H1 (cell line): ENCODE data around the gene EIF4E3. TPM values are rescaled to one million over a fixed set of nuclear protein-coding genes. Genes with fewer than 3 reads are reported as not detected.

Source experiments
- CTCF ChIA-PET: fragments of 300-600 bp; sonication (Branson Sonifier 250); formaldehyde crosslinking; loops from one replicate; lab custom pipeline; 2021; ENCODE audit not compliant: partially characterized antibody; lab: Charles Lee
- POLR2A ChIA-PET: fragments of 300-600 bp; sonication (Branson Sonifier 250); formaldehyde crosslinking; loops from one replicate; lab custom pipeline; 2021; ENCODE audit warnings: inconsistent platforms; ENCODE audit not compliant: partially characterized antibody; lab: Charles Lee
- DNase-seq, 2 experiments: peaks; one replicate each; pipeline versions ENCODE4 v3.0.0 to v3.0.0-alpha.2; 2010 to 2022; ENCODE audit warnings: low spot score in 2 of 2, low read depth in 1 of 2, mixed read lengths in 1 of 2
- FAIRE-seq: peaks from 2 replicates; lab custom pipeline; 2011; peaks lifted over from hg19 to GRCh38; lab: Jason Lieb, UNC
- H2AFZ ChIP-seq: 2 replicates; pipeline ENCODE4 v1.8.1; 2012; ENCODE audit warnings: low read length, inconsistent platforms
- H2AK5ac ChIP-seq: 2 replicates; pipeline ENCODE4 v1.6.1; 2013; ENCODE audit warnings: low read depth, low read length
- H2BK120ac ChIP-seq: replicated peaks from 2 replicates; pipeline ENCODE3; 2013; ENCODE audit warnings: low read depth, low read length, inconsistent platforms
- H2BK12ac ChIP-seq: 2 replicates; pipeline ENCODE4 v1.6.1; 2013; ENCODE audit warnings: low read depth, low read length
- H2BK15ac ChIP-seq: 2 replicates; pipeline ENCODE4 v1.6.1; 2013; ENCODE audit warnings: low read length
- H2BK20ac ChIP-seq: 2 replicates; pipeline ENCODE4 v1.6.1; 2013; ENCODE audit warnings: low read length
- H2BK5ac ChIP-seq: 2 replicates; pipeline ENCODE4 v1.6.1; 2013; ENCODE audit warnings: low read depth, low read length
- H3K14ac ChIP-seq: 2 replicates; pipeline ENCODE4 v1.6.1; 2013; ENCODE audit warnings: inconsistent platforms; ENCODE audit not compliant: insufficient read length
- H3K18ac ChIP-seq: 2 replicates; pipeline ENCODE4 v1.6.1; 2013; ENCODE audit warnings: low read length; ENCODE audit errors: extremely low read depth
- H3K23ac ChIP-seq: 2 replicates; pipeline ENCODE4 v1.6.1; 2013; ENCODE audit warnings: inconsistent platforms; ENCODE audit not compliant: insufficient read length
- H3K23me2 ChIP-seq: 2 replicates; pipeline ENCODE4 v1.6.1; 2013; ENCODE audit warnings: low read depth, low read length
- H3K27ac ChIP-seq: 2 replicates; pipeline ENCODE4 v1.6.1; 2011; ENCODE audit warnings: low read depth, low read length, inconsistent platforms
- H3K27me3 ChIP-seq, 4 experiments: replicated peaks in 1 of 4; 1 replicate in 1 of 4; 2 replicates in 3 of 4; pipeline versions ENCODE4 v1.6.1 to v1.8.1; 2011 to 2013; ENCODE audit warnings: low read length in 3 of 4, mild to moderate bottlenecking in 3 of 4, inconsistent platforms in 2 of 4, mixed read lengths in 2 of 4, moderate library complexity in 1 of 4; ENCODE audit not compliant: control insufficient read depth in 3 of 4, insufficient read depth in 3 of 4; ENCODE audit errors: extremely low read depth in 1 of 4
- H3K36me3 ChIP-seq, 4 experiments: 2 replicates each; pipeline versions ENCODE4 v1.6.1 to v1.8.1; 2011 to 2013; ENCODE audit warnings: mild to moderate bottlenecking in 4 of 4, low read length in 3 of 4, moderate library complexity in 2 of 4, control low read depth in 1 of 4, inconsistent platforms in 1 of 4; ENCODE audit not compliant: insufficient read depth in 4 of 4, control insufficient read depth in 2 of 4
- H3K4ac ChIP-seq: replicated peaks from 2 replicates; pipeline ENCODE3; 2013; ENCODE audit warnings: low read length, low read depth, mixed read lengths, inconsistent platforms; ENCODE audit not compliant: insufficient read length
- H3K4me1 ChIP-seq, 4 experiments: replicated peaks in 1 of 4; 1 replicate in 1 of 4; 2 replicates in 3 of 4; pipeline versions ENCODE4 v1.6.1 to v1.8.1; 2011 to 2013; ENCODE audit warnings: low read length in 3 of 4, inconsistent platforms in 2 of 4, mixed read lengths in 1 of 4; ENCODE audit not compliant: insufficient read depth in 4 of 4, control insufficient read depth in 3 of 4
- H3K4me2 ChIP-seq, 2 experiments: 2 replicates each; pipeline versions ENCODE4 v1.6.1 to v1.8.1; 2011 to 2013; ENCODE audit warnings: low read depth in 2 of 2, low read length in 2 of 2, control low read depth in 1 of 2, inconsistent platforms in 1 of 2, mild to moderate bottlenecking in 1 of 2; ENCODE audit not compliant: insufficient read depth in 1 of 2
- H3K4me3 ChIP-seq, 4 experiments: fragments of 200-600, 300-600 bp in 1 of 4; sonication (generic), shearing (Covaris generic), sonication (Bioruptor Twin) in 1 of 4; 2 replicates each; pipeline versions ENCODE4 v1.5.1 to v1.8.1; 2011 to 2016; ENCODE audit warnings: low read length in 4 of 4, low read depth in 3 of 4, control low read depth in 2 of 4, inconsistent platforms in 2 of 4, mild to moderate bottlenecking in 2 of 4, mixed read lengths in 1 of 4, moderate library complexity in 1 of 4; ENCODE audit not compliant: insufficient read depth in 2 of 4; ENCODE audit errors: extremely low read depth in 1 of 4
- H3K56ac ChIP-seq: replicated peaks from 2 replicates; pipeline ENCODE3; 2013; ENCODE audit warnings: low read depth, mild to moderate bottlenecking, mixed read lengths, low read length, inconsistent platforms; ENCODE audit not compliant: insufficient read length
- H3K79me1 ChIP-seq: 2 replicates; pipeline ENCODE4 v1.6.1; 2013; ENCODE audit warnings: low read depth, low read length, control low read depth
- H3K79me2 ChIP-seq, 2 experiments: 2 replicates each; pipeline versions ENCODE4 v1.6.1 to v1.8.1; 2012 to 2013; ENCODE audit warnings: low read length in 2 of 2, mild to moderate bottlenecking in 2 of 2, inconsistent platforms in 1 of 2; ENCODE audit not compliant: insufficient read depth in 2 of 2, control insufficient read depth in 1 of 2
- H3K9ac ChIP-seq, 4 experiments: replicated peaks in 1 of 4; 1 replicate in 1 of 4; 2 replicates in 3 of 4; pipeline versions ENCODE4 v1.6.1 to v1.8.1; 2011 to 2013; ENCODE audit warnings: low read depth in 3 of 4, low read length in 3 of 4, control low read depth in 2 of 4, mild to moderate bottlenecking in 2 of 4, moderate library complexity in 2 of 4, inconsistent platforms in 1 of 4; ENCODE audit errors: extremely low read depth in 1 of 4
- H3K9me3 ChIP-seq, 2 experiments: 2 replicates each; pipeline versions ENCODE4 v1.6.1 to v1.8.1; 2012 to 2013; ENCODE audit warnings: mild to moderate bottlenecking in 2 of 2, moderate library complexity in 2 of 2, control low read depth in 1 of 2, inconsistent platforms in 1 of 2, low read depth in 1 of 2, low read length in 1 of 2, mixed read lengths in 1 of 2; ENCODE audit not compliant: insufficient read depth in 2 of 2
- H4K20me1 ChIP-seq, 2 experiments: replicated peaks in 1 of 2; 2 replicates each; pipeline versions ENCODE3 to v1.8.1; 2011 to 2013; ENCODE audit warnings: inconsistent platforms in 2 of 2, low read length in 2 of 2, mild to moderate bottlenecking in 1 of 2; ENCODE audit not compliant: insufficient read depth in 2 of 2, control insufficient read depth in 1 of 2
- H4K5ac ChIP-seq: 2 replicates; pipeline ENCODE4 v1.6.1; 2013; ENCODE audit warnings: low read length, low read depth, mixed read lengths, inconsistent platforms; ENCODE audit not compliant: insufficient read length
- H4K8ac ChIP-seq: 2 replicates; pipeline ENCODE4 v1.8.0; 2013; ENCODE audit warnings: mild to moderate bottlenecking, moderate library complexity, low read length, inconsistent platforms; ENCODE audit not compliant: insufficient read depth; ENCODE audit errors: extremely low read depth
- H4K91ac ChIP-seq: replicated peaks from 2 replicates; pipeline ENCODE3; 2013; ENCODE audit warnings: low read length, mixed read lengths, inconsistent platforms; ENCODE audit not compliant: insufficient read length
- ATF2 ChIP-seq: IDR thresholded peaks from 2 replicates; pipeline ENCODE4 v1.6.1; 2012; ENCODE audit warnings: low read length, inconsistent platforms
- CREB1 ChIP-seq: IDR thresholded peaks from 2 replicates; pipeline ENCODE4 v1.6.1; 2012; ENCODE audit warnings: inconsistent platforms
- KDM5A ChIP-seq: fragments of 200-600 bp; IDR thresholded peaks from 2 replicates; pipeline ENCODE4 v1.7.1; 2012; ENCODE audit warnings: mild to moderate bottlenecking, low read length, inconsistent platforms, mixed read lengths
- NANOG ChIP-seq: IDR thresholded peaks from 2 replicates; pipeline ENCODE4 v1.6.1; 2011; ENCODE audit warnings: low read length, low read depth, mild to moderate bottlenecking, inconsistent platforms; ENCODE audit not compliant: insufficient read depth, poor library complexity, severe bottlenecking
- POLR2AphosphoS5 ChIP-seq: IDR thresholded peaks from 2 replicates; pipeline ENCODE4 v1.6.1; 2011; ENCODE audit warnings: low read depth, low read length
- POU5F1 ChIP-seq: IDR thresholded peaks from 2 replicates; pipeline ENCODE4 v1.6.1; 2011; ENCODE audit warnings: low read depth, mild to moderate bottlenecking, low read length, moderate library complexity
- SAP30 ChIP-seq: fragments of 300-600 bp; sonication (generic); IDR thresholded peaks from 2 replicates; pipeline ENCODE4 v1.7.1; 2012; ENCODE audit warnings: low read length, moderate library complexity, mild to moderate bottlenecking, inconsistent platforms; ENCODE audit not compliant: insufficient read depth, insufficient replicate concordance
- SP1 ChIP-seq: IDR thresholded peaks from 2 replicates; pipeline ENCODE4 v1.6.1; 2011; ENCODE audit warnings: low read depth, low read length
- TAF7 ChIP-seq: optimal IDR thresholded peaks from 2 replicates; pipeline ENCODE3; 2011; ENCODE audit warnings: low read depth, mild to moderate bottlenecking, inconsistent platforms, low read length, moderate library complexity, borderline replicate concordance
- WGBS, 2 experiments: shearing (Covaris generic) in 1 of 2; methylation state at CpG; one replicate each; pipeline versions ENCODE4 v1.1.6 to v1.1.7; 2013 to 2015; ENCODE audit warnings: low lambda C conversion rate in 2 of 2, mixed read lengths in 2 of 2, inconsistent platforms in 1 of 2, low coverage in 1 of 2, missing lambda C conversion rate in 1 of 2; ENCODE audit not compliant: insufficient replicate concordance in 2 of 2, insufficient coverage in 1 of 2, insufficient read length in 1 of 2; ENCODE audit errors: extremely low coverage in 1 of 2, missing lambda C conversion rate in 1 of 2; 5-methylcytosine and 5-hydroxymethylcytosine counted together
- polyA plus RNA-seq, 7 experiments: library from polyadenylated mRNA; depleted of rRNA in 3 of 7; stranded (reverse) in 5 of 7; unstranded in 2 of 7; fragments of >200 nt in 5 of 7; fragments of 200-250 nt in 2 of 7; gene quantifications; 1 replicate in 5 of 7; 2 replicates in 1 of 7; 4 replicates in 1 of 7; pipeline versions ENCODE4 v1.2.1 to v1.2.3, GENCODE V29; 2011 to 2013; ENCODE audit warnings: missing spikeins in 2 of 7, mixed read lengths in 2 of 7
- total RNA-seq: library from RNA; stranded (reverse); fragmentation: NEBNext Ultra II Directional; extraction: Animal tissue kit (Norgen Biotek cat#: 25700); gene quantifications from 2 replicates; pipeline ENCODE4 v1.2.1, GENCODE V29; 2021

The EIF4E3 gene
- total and polyA plus RNA-seq, 2 of the 8 experiments (the other 6 are each of a cell fraction or from before 2014, with no cell fraction given): 5.2 to 17.0 TPM

DNA sequence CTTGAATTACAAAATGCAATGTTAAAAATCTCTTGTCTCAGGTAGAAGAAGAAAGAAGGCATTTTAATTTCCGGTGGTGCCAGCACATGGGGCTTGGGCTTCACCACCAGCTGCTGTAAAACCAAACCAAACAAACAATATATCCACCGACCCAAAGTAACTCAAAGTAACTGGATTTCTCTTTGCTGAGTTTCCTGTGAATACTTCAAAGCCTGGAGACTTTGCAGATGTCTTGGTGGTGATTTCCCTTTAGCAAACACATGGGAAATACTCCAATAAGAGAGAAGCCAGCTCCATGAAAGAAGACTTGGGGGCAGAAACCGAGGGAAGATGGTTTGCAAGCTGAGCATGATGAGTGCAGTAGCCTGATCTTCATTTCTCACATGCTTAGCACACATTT, 62.6 kb downstream of the EIF4E3 start:
- H3K9ac ChIP-seq: no peak overlapping the region
- 81% methylated on average over 3 of the region's 3 CpGs; no CpG with 5 or more reads in 1 of the 2 experiments for WGBS, 2 experiments
- no peak overlapping the region for H3K4ac ChIP-seq
- H4K20me1 ChIP-seq: no peaks in the 10 kb centered on the region
- no peak overlapping the region for H3K18ac ChIP-seq
- no peak overlapping the region for H3K4me3 ChIP-seq
- no peak overlapping the region for H2BK120ac ChIP-seq
- H2BK12ac ChIP-seq: no peak overlapping the region
- H2BK5ac ChIP-seq: no peak overlapping the region
- H3K79me2 ChIP-seq: no peaks in the 10 kb centered on the region
- POLR2A ChIA-PET: no interaction called here
- no peak overlapping the region for H2AK5ac ChIP-seq
- no peak overlapping the region for H4K5ac ChIP-seq
- H3K36me3 ChIP-seq: no peaks in the 10 kb centered on the region
- no peak overlapping the region for H3K14ac ChIP-seq
- no peak overlapping the region for H2BK15ac ChIP-seq
- H3K27me3 ChIP-seq: no peaks in the 10 kb centered on the region
- no peak overlapping the region for H2AFZ ChIP-seq
- H4K91ac ChIP-seq: no peak overlapping the region
- no peak overlapping the region for H3K56ac ChIP-seq
- H3K4me1 ChIP-seq: no peaks in the 10 kb centered on the region
- no peaks in the 10 kb centered on the region for H3K79me1 ChIP-seq
- FAIRE-seq: no peak
- no peak for DNase-seq
- no peak overlapping the region for H3K23ac ChIP-seq
- H3K9me3 ChIP-seq: no peaks in the 10 kb centered on the region
- no peaks in the 10 kb centered on the region for H3K23me2 ChIP-seq
- no peak overlapping the region for H3K4me2 ChIP-seq
- H3K27ac ChIP-seq: no peak overlapping the region
- CTCF ChIA-PET: interaction anchor here (0.6 to 4.3 kb wide), 4 partner anchors 19 to 1555 kb away, joined by 3 to 16 read pairs (median 4); no protein-coding TSS in a partner anchor
- no peak overlapping the region for H4K8ac ChIP-seq
- no peak overlapping the region for H2BK20ac ChIP-seq
- no peak for TF ChIP-seq POLR2AphosphoS5
- no peak for TF ChIP-seq ATF2
- no peak for TF ChIP-seq CREB1
- TF ChIP-seq SP1: no peak
- TF ChIP-seq NANOG: no peak
- TF ChIP-seq POU5F1: no peak
- no peak for TF ChIP-seq TAF7
- no peak for TF ChIP-seq SAP30
- TF ChIP-seq KDM5A: no peak
